ENCODE results near the gene GNG7. TPM values are rescaled to one million over a fixed set of nuclear protein-coding genes. Genes with fewer than 3 reads are reported as not detected.

GNG7 gene
- polyA plus RNA-seq, 1 of the 3 experiments (the other 2 are of a cell fraction) = 2.2 TPM

DNA sequence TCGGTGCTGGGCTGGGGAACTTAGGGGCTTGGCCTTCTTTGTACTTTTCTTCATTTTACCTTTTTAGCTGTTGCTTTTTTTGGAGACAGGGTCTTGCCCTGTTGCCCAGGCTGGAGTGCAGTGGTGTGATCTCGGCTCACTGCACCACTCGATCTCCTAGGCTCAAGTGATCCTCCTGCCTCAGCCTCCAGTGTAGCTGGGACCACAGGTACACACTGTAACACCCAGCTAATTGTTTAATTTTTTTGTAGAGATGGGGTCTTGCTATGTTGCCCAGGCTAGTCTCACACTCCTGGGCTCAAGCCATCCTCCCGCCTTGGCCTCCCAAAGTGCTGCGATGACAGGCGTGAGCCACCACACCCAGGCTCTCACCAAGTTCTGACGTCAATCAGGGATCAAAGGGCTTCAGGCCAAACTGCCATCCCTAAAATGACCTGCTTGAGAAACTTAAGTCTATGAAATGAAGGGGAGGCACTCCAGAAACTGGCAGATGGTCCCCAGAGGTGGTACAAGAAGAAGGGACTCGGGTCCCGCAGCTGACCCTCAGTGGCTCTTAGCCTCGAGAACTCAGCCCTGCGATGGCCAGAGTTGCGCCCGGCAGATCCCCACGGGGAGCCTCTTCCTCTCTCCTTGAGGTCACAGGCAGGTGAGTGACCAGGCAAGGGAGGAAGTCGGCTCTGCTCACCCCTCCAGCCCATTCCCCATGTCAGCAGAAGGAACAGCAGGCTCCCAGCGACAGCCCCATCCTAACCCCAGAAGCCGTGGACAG, 61.7 kb downstream of the GNG7 start:
- DNase-seq = no peak
- Histone ChIP-seq H3K27ac (ENCODE audit: low read depth in 2 of 2, low read length in 1 of 2) (no peak overlapping the region), H3K9me3 (no peaks in the 10 kb centered on the region), H3K79me2 (ENCODE audit: insufficient read depth) (no peaks in the 10 kb centered on the region), H3K9ac (no peak overlapping the region), H3K4me3 (ENCODE audit: low read depth in 2 of 2, low read length in 1 of 2) (no peak overlapping the region), H3K4me2 (no peak overlapping the region), H3K27me3 (ENCODE audit: insufficient read depth) (peaks cover 10% of the 10 kb centered on the region; the same call in 1 of the 2 replicates), H4K20me1 (ENCODE audit: insufficient read depth) (no peaks in the 10 kb centered on the region), H2AFZ (ENCODE audit: low read depth) (no peak overlapping the region), H3K9me2 (no peaks in the 10 kb centered on the region), H3K36me3 (replicated peaks in 1 of 2; ENCODE audit: control insufficient read depth in 1 of 2, insufficient read depth in 2 of 2, low read length in 1 of 2) (no peaks in the 10 kb centered on the region), H3K4me1 (ENCODE audit: control insufficient read depth in 1 of 2, insufficient read depth in 2 of 2, low read depth in 1 of 2, low read length in 1 of 2) (peaks cover 0 to 3% of the 10 kb centered on the region in 2 experiments; a peak in 1 of 4 replicates), H3F3A (replicated peaks; ENCODE audit: insufficient read depth) (peaks cover 9% of the 10 kb centered on the region)
- TF ChIP-seq GABPA (IDR thresholded peaks at IDR 0.05; ENCODE audit: low read depth) (no peak), ELF1 (IDR thresholded peaks at IDR 0.05) (no peak), GATA2 (CRISPR knock-in tag; IDR thresholded peaks at IDR 0.05) (no peak)
- CTCF ChIA-PET = interaction anchor here (0.7 to 1.6 kb wide), 4 partner anchors 24 to 167 kb away, joined by 3 to 4 read pairs (median 3); no protein-coding TSS in a partner anchor
- POLR2A ChIA-PET = no interaction called here
- WGBS (ENCODE audit: low lambda C conversion rate) = 52% methylated on average over 10 of the region's 17 CpGs

DNA sequence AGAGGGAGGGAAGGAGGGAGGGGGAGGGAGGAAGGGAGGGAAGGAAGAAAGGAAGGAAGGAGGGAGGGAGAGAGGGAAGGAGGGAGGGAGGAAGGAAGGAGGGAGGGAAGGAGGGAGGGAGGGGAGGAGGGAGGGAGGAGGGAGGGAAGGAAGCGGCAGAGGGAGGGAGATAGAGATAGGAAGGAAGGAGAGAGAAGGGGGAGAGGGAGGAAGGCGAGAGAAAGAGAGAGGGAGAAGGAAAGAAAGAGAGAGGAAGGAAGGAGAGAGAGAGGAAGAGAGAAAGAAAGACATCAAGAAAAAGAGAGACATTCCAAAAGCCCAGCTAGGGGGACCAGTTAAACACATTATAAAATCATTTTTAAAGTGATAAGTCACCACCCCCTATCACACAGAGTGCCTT, 62.5 kb downstream of the GNG7 start:
- CTCF ChIA-PET = interaction anchor here (0.7 to 1.6 kb wide), 4 partner anchors 8 to 109 kb away, joined by 3 to 4 read pairs (median 3); no protein-coding TSS in a partner anchor
- TF ChIP-seq NRF1 (IDR thresholded peaks at IDR 0.05; ENCODE audit: low read depth, low read length) (no peak), RCOR1 (IDR thresholded peaks at IDR 0.05; ENCODE audit: low read length) (no peak), RAD21 (IDR thresholded peaks at IDR 0.05; ENCODE audit: low read length) (no peak), TAF1 (IDR thresholded peaks at IDR 0.05; ENCODE audit: borderline replicate concordance, low read depth, low read length) (no peak), MXI1 (IDR thresholded peaks at IDR 0.05; ENCODE audit: low read depth, low read length) (no peak), POLR2AphosphoS5 (IDR thresholded peaks at IDR 0.05; ENCODE audit: low read depth, low read length) (no peak), TCF12 (IDR thresholded peaks at IDR 0.05) (no peak), SMC3 (IDR thresholded peaks at IDR 0.05; ENCODE audit: low read depth, low read length) (no peak), NFIC (IDR thresholded peaks at IDR 0.05; ENCODE audit: borderline replicate concordance) (no peak), FOSL2 (IDR thresholded peaks at IDR 0.05; ENCODE audit: borderline replicate concordance, low read depth) (no peak), FOXJ3 (CRISPR knock-in tag; IDR thresholded peaks at IDR 0.05) (no peak), EZH2phosphoT487 (IDR thresholded peaks at IDR 0.05; ENCODE audit: borderline replicate concordance, low read depth) (no peak), RFX5 (IDR thresholded peaks at IDR 0.05; ENCODE audit: low read length) (no peak), RXRA (IDR thresholded peaks at IDR 0.05; ENCODE audit: borderline replicate concordance, low read depth) (no peak), CHD2 (IDR thresholded peaks at IDR 0.05; ENCODE audit: low read length, partially characterized antibody) (no peak), ELF1 (IDR thresholded peaks at IDR 0.05) (no peak)
- TF ChIP-seq, protein P1, sequence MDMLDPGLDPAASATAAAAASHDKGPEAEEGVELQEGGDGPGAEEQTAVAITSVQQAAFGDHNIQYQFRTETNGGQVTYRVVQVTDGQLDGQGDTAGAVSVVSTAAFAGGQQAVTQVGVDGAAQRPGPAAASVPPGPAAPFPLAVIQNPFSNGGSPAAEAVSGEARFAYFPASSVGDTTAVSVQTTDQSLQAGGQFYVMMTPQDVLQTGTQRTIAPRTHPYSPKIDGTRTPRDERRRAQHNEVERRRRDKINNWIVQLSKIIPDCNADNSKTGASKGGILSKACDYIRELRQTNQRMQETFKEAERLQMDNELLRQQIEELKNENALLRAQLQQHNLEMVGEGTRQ (IDR thresholded peaks at IDR 0.05; ENCODE audit: borderline replicate concordance, low read depth, low read length) = no peak
- TF ChIP-seq, protein P2, sequence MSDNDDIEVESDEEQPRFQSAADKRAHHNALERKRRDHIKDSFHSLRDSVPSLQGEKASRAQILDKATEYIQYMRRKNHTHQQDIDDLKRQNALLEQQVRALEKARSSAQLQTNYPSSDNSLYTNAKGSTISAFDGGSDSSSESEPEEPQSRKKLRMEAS (IDR thresholded peaks at IDR 0.05; ENCODE audit: low read depth) = no peak
- TF ChIP-seq, protein P3, sequence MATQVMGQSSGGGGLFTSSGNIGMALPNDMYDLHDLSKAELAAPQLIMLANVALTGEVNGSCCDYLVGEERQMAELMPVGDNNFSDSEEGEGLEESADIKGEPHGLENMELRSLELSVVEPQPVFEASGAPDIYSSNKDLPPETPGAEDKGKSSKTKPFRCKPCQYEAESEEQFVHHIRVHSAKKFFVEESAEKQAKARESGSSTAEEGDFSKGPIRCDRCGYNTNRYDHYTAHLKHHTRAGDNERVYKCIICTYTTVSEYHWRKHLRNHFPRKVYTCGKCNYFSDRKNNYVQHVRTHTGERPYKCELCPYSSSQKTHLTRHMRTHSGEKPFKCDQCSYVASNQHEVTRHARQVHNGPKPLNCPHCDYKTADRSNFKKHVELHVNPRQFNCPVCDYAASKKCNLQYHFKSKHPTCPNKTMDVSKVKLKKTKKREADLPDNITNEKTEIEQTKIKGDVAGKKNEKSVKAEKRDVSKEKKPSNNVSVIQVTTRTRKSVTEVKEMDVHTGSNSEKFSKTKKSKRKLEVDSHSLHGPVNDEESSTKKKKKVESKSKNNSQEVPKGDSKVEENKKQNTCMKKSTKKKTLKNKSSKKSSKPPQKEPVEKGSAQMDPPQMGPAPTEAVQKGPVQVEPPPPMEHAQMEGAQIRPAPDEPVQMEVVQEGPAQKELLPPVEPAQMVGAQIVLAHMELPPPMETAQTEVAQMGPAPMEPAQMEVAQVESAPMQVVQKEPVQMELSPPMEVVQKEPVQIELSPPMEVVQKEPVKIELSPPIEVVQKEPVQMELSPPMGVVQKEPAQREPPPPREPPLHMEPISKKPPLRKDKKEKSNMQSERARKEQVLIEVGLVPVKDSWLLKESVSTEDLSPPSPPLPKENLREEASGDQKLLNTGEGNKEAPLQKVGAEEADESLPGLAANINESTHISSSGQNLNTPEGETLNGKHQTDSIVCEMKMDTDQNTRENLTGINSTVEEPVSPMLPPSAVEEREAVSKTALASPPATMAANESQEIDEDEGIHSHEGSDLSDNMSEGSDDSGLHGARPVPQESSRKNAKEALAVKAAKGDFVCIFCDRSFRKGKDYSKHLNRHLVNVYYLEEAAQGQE (IDR thresholded peaks at IDR 0.05; ENCODE audit: low read depth, low read length) = no peak
- TF ChIP-seq, protein P4, sequence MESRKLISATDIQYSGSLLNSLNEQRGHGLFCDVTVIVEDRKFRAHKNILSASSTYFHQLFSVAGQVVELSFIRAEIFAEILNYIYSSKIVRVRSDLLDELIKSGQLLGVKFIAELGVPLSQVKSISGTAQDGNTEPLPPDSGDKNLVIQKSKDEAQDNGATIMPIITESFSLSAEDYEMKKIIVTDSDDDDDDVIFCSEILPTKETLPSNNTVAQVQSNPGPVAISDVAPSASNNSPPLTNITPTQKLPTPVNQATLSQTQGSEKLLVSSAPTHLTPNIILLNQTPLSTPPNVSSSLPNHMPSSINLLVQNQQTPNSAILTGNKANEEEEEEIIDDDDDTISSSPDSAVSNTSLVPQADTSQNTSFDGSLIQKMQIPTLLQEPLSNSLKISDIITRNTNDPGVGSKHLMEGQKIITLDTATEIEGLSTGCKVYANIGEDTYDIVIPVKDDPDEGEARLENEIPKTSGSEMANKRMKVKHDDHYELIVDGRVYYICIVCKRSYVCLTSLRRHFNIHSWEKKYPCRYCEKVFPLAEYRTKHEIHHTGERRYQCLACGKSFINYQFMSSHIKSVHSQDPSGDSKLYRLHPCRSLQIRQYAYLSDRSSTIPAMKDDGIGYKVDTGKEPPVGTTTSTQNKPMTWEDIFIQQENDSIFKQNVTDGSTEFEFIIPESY (IDR thresholded peaks at IDR 0.05; ENCODE audit: borderline replicate concordance, low read depth) = no peak

More for the DNA sequence above, 62.5 kb downstream of the GNG7 start:
- H4K20me1 ChIP-seq (ENCODE audit: insufficient read depth) = no peaks in the 10 kb centered on the region
- POLR2A ChIA-PET = no interaction called here
- H3K79me2 ChIP-seq (ENCODE audit: insufficient read depth) = no peaks in the 10 kb centered on the region
- peaks cover 9% of the 10 kb centered on the region for H3F3A ChIP-seq (replicated peaks; ENCODE audit: insufficient read depth)
- no peak overlapping the region for H3K27ac ChIP-seq (ENCODE audit: low read depth in 2 of 2, low read length in 1 of 2)
- H3K9me2 ChIP-seq = no peaks in the 10 kb centered on the region
- H3K4me1 ChIP-seq (ENCODE audit: control insufficient read depth in 1 of 2, insufficient read depth in 2 of 2, low read depth in 1 of 2, low read length in 1 of 2) = peaks cover 0 to 3% of the 10 kb centered on the region in 2 experiments; a peak in 1 of 4 replicates
- H3K4me2 ChIP-seq = no peak overlapping the region
- H3K9me3 ChIP-seq = no peaks in the 10 kb centered on the region
- H2AFZ ChIP-seq (ENCODE audit: low read depth) = no peak overlapping the region
- no peaks in the 10 kb centered on the region for H3K36me3 ChIP-seq (replicated peaks in 1 of 2; ENCODE audit: control insufficient read depth in 1 of 2, insufficient read depth in 2 of 2, low read length in 1 of 2)
- H3K27me3 ChIP-seq (ENCODE audit: insufficient read depth) = peaks cover 6% of the 10 kb centered on the region; the same call in 1 of the 2 replicates
- H3K4me3 ChIP-seq (ENCODE audit: low read depth in 2 of 2, low read length in 1 of 2) = no peak overlapping the region
- no peak overlapping the region for H3K9ac ChIP-seq
- WGBS (ENCODE audit: low lambda C conversion rate) = 52% methylated on average over 2 of the region's 2 CpGs
- DNase-seq = no peak
